WTC11 (cell line): ENCODE data around the gene SLIT3. TPM values are rescaled to one million over a fixed set of nuclear protein-coding genes. Genes with fewer than 3 reads are reported as not detected.

Experiments used
- ATAC-seq: fragments of 200-7000 bp; cut with Tn5 transposase; 2 replicates; pipeline ENCODE4 v1.10.0; 2021; ENCODE audit warnings: mild to moderate bottlenecking, moderate library complexity
- CTCF ChIA-PET: fragments of 300-600 bp; sonication (Branson Sonifier 250); formaldehyde crosslinking; loops from one replicate; lab custom pipeline; 2021; ENCODE audit warnings: antibody characterized with exemption; lab: Charles Lee
- POLR2A ChIA-PET: fragments of 350-600 bp; sonication (Branson Sonifier 250); formaldehyde crosslinking; loops from one replicate; lab custom pipeline; 2021; ENCODE audit warnings: antibody characterized with exemption; lab: Charles Lee
- DNase-seq: peaks from one replicate; pipeline ENCODE4 v3.0.0; 2021; ENCODE audit warnings: low spot score
- H3K27ac Mint-ChIP-seq: 2 replicates; pipeline ENCODE4 v1.8.0; 2021; ENCODE audit warnings: mixed read lengths
- H3K27me3 Mint-ChIP-seq: 2 replicates; pipeline ENCODE4 v1.8.0; 2021; ENCODE audit warnings: low read depth, mild to moderate bottlenecking, moderate library complexity, mixed read lengths
- H3K36me3 Mint-ChIP-seq: 2 replicates; pipeline ENCODE4 v1.8.0; 2021; ENCODE audit warnings: mixed read lengths
- H3K4me1 Mint-ChIP-seq: 2 replicates; pipeline ENCODE4 v1.8.0; 2022; ENCODE audit warnings: mixed read lengths
- H3K4me3 Mint-ChIP-seq: 2 replicates; pipeline ENCODE4 v1.8.0; 2021; ENCODE audit warnings: mild to moderate bottlenecking, moderate library complexity, mixed read lengths
- H3K9me3 Mint-ChIP-seq: 2 replicates; pipeline ENCODE4 v1.8.0; 2021; ENCODE audit warnings: mixed read lengths
- AR ChIP-seq: fragments of 250-450 bp; sonication (Bioruptor Pico); IDR thresholded peaks from 2 replicates; pipeline ENCODE4 v1.9.0; 2021; ENCODE audit warnings: mild to moderate bottlenecking
- ATF1 ChIP-seq: sonication (generic); formaldehyde crosslinking; IDR thresholded peaks from 2 replicates; pipeline ENCODE4 v1.8.1; 2023; ENCODE audit warnings: mild to moderate bottlenecking, moderate library complexity, missing genetic modification reagents
- ATF3 ChIP-seq: sonication (generic); formaldehyde crosslinking; conservative IDR thresholded peaks from 2 replicates; pipeline ENCODE4 v1.8.1; 2022; ENCODE audit warnings: mild to moderate bottlenecking, missing genetic modification reagents
- CDX4 ChIP-seq: fragments of 250-450 bp; sonication (Bioruptor Pico); IDR thresholded peaks from 2 replicates; pipeline ENCODE4 v1.9.0; 2021; ENCODE audit warnings: moderate library complexity, mild to moderate bottlenecking, inconsistent platforms, borderline replicate concordance
- E2F5 ChIP-seq: sonication (generic); formaldehyde crosslinking; IDR thresholded peaks from 2 replicates; pipeline ENCODE4 v1.8.1; 2022; ENCODE audit warnings: mild to moderate bottlenecking, moderate library complexity, missing genetic modification reagents
- ELF4 ChIP-seq: sonication (generic); formaldehyde crosslinking; IDR thresholded peaks from 2 replicates; pipeline ENCODE4 v1.8.1; 2022; ENCODE audit warnings: low read depth, mild to moderate bottlenecking, moderate library complexity, missing genetic modification reagents
- EMX1 ChIP-seq: fragments of 250-450 bp; sonication (Bioruptor Pico); IDR thresholded peaks from 2 replicates; pipeline ENCODE4 v1.8.0; 2021; ENCODE audit warnings: mild to moderate bottlenecking
- ERG ChIP-seq: fragments of 250-450 bp; sonication (Bioruptor Pico); IDR thresholded peaks from 2 replicates; pipeline ENCODE4 v1.8.0; 2021; ENCODE audit warnings: mild to moderate bottlenecking
- ETV6 ChIP-seq: sonication (generic); formaldehyde crosslinking; IDR thresholded peaks from 2 replicates; pipeline ENCODE4 v1.8.1; 2022; ENCODE audit warnings: mild to moderate bottlenecking, missing genetic modification reagents
- FOXP1 ChIP-seq: sonication (generic); formaldehyde crosslinking; IDR thresholded peaks from 2 replicates; pipeline ENCODE4 v1.8.0; 2022; ENCODE audit warnings: missing genetic modification reagents, mild to moderate bottlenecking, moderate library complexity, borderline replicate concordance
- GRHL2 ChIP-seq: fragments of 250-450 bp; sonication (Bioruptor Pico); IDR thresholded peaks from 2 replicates; pipeline ENCODE4 v1.8.0; 2022; ENCODE audit warnings: mild to moderate bottlenecking, moderate library complexity; ENCODE audit not compliant: insufficient replicate concordance, severe bottlenecking
- IRF2 ChIP-seq: sonication (generic); formaldehyde crosslinking; IDR thresholded peaks from 2 replicates; pipeline ENCODE4 v1.8.0; 2022; ENCODE audit warnings: low read depth, missing genetic modification reagents, borderline replicate concordance
- JUN ChIP-seq: sonication (generic); formaldehyde crosslinking; IDR thresholded peaks from 2 replicates; pipeline ENCODE4 v1.8.0; 2023; ENCODE audit warnings: mild to moderate bottlenecking, missing genetic modification reagents
- KAT7 ChIP-seq: sonication (generic); formaldehyde crosslinking; IDR thresholded peaks from 2 replicates; pipeline ENCODE4 v1.8.1; 2023; ENCODE audit warnings: missing genetic modification reagents, mild to moderate bottlenecking, borderline replicate concordance
- NFE2L1 ChIP-seq: sonication (generic); formaldehyde crosslinking; IDR thresholded peaks from 2 replicates; pipeline ENCODE4 v1.8.1; 2023; ENCODE audit warnings: missing genetic modification reagents
- NR3C1 ChIP-seq: sonication (generic); formaldehyde crosslinking; conservative IDR thresholded peaks from 2 replicates; pipeline ENCODE4 v1.8.1; 2023; ENCODE audit warnings: low read depth, mild to moderate bottlenecking, missing genetic modification reagents
- ZNF138 ChIP-seq: sonication (generic); formaldehyde crosslinking; conservative IDR thresholded peaks from 2 replicates; pipeline ENCODE4 v1.8.1; 2022; ENCODE audit warnings: mild to moderate bottlenecking, moderate library complexity, missing genetic modification reagents
- ZNF317 ChIP-seq: sonication (generic); formaldehyde crosslinking; IDR thresholded peaks from 2 replicates; pipeline ENCODE4 v1.8.1; 2023; ENCODE audit warnings: low read depth, mild to moderate bottlenecking, moderate library complexity, missing genetic modification reagents, borderline replicate concordance
- ZNF396 ChIP-seq: fragments of 250-450 bp; sonication (Bioruptor Pico); IDR thresholded peaks from 2 replicates; pipeline ENCODE4 v1.8.0; 2021; ENCODE audit warnings: mild to moderate bottlenecking, moderate library complexity, borderline replicate concordance
- ZNF671 ChIP-seq: fragments of 250-450 bp; sonication (Bioruptor Pico); IDR thresholded peaks from 2 replicates; pipeline ENCODE4 v1.8.0; 2021; ENCODE audit warnings: mild to moderate bottlenecking
- total RNA-seq: library from RNA; stranded (reverse); gene quantifications from 3 replicates; pipeline ENCODE4 v1.2.3, GENCODE V29; 2021
- TF ChIP-seq, protein P1 (sequence below): sonication (generic); formaldehyde crosslinking; IDR thresholded peaks from 2 replicates; pipeline ENCODE4 v1.8.0; 2023; ENCODE audit warnings: missing genetic modification reagents
- TF ChIP-seq, protein P2 (sequence below): fragments of 250-450 bp; sonication (Bioruptor Pico); IDR thresholded peaks from 2 replicates; pipeline ENCODE4 v1.9.0; 2021; ENCODE audit warnings: mild to moderate bottlenecking
- TF ChIP-seq, protein P3 (sequence below): sonication (generic); formaldehyde crosslinking; IDR thresholded peaks from 2 replicates; pipeline ENCODE4 v1.8.1; 2022; ENCODE audit warnings: low read depth, mild to moderate bottlenecking, moderate library complexity, missing genetic modification reagents, borderline replicate concordance

The SLIT3 gene
- total RNA-seq, 1 experiment from 2014 or later, result 1.9 TPM

- ChIA-PET POLR2A (no interaction called here), CTCF (no interaction called here)
- Mint-ChIP-seq H3K27ac (no peak overlapping the region), H3K27me3 (peaks cover 2% of the 10 kb centered on the region; the same call in 1 of the 2 replicates), H3K36me3 (no peaks in the 10 kb centered on the region), H3K9me3 (no peaks in the 10 kb centered on the region), H3K4me3 (no peak overlapping the region), H3K4me1 (no peaks in the 10 kb centered on the region)
- TF ChIP-seq, protein P1, sequence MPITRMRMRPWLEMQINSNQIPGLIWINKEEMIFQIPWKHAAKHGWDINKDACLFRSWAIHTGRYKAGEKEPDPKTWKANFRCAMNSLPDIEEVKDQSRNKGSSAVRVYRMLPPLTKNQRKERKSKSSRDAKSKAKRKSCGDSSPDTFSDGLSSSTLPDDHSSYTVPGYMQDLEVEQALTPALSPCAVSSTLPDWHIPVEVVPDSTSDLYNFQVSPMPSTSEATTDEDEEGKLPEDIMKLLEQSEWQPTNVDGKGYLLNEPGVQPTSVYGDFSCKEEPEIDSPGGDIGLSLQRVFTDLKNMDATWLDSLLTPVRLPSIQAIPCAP, result no peak
- TF ChIP-seq ZNF317 (CRISPR knock-in tag) (no peak), ETV6 (CRISPR knock-in tag) (no peak), E2F5 (CRISPR knock-in tag) (no peak), FOXP1 (no peak), IRF2 (CRISPR knock-in tag) (no peak), GRHL2 (CRISPR knock-in tag) (no peak), AR (CRISPR knock-in tag) (no peak), ELF4 (CRISPR knock-in tag) (no peak), ATF1 (CRISPR knock-in tag) (no peak), ZNF396 (no peak), ATF3 (CRISPR knock-in tag) (no peak), KAT7 (CRISPR knock-in tag) (no peak), ERG (CRISPR knock-in tag) (no peak), ZNF138 (CRISPR knock-in tag) (no peak)
- TF ChIP-seq, protein P2, sequence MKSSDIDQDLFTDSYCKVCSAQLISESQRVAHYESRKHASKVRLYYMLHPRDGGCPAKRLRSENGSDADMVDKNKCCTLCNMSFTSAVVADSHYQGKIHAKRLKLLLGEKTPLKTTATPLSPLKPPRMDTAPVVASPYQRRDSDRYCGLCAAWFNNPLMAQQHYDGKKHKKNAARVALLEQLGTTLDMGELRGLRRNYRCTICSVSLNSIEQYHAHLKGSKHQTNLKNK (CRISPR knock-in tag), result no peak
- TF ChIP-seq, protein P3, sequence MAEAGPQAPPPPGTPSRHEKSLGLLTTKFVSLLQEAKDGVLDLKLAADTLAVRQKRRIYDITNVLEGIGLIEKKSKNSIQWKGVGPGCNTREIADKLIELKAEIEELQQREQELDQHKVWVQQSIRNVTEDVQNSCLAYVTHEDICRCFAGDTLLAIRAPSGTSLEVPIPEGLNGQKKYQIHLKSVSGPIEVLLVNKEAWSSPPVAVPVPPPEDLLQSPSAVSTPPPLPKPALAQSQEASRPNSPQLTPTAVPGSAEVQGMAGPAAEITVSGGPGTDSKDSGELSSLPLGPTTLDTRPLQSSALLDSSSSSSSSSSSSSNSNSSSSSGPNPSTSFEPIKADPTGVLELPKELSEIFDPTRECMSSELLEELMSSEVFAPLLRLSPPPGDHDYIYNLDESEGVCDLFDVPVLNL, result no peak
- DNase-seq (no peak), ATAC-seq (no peak)
Observed at GRCh38 chr5:168809218-168809617, 491.7 kb downstream of the SLIT3 start.

GRCh38 chr5:168808051-168808616, 492.8 kb downstream of the SLIT3 start:
- ChIA-PET CTCF (interaction anchor here (1.3 kb wide), 1 partner anchor 60 kb away, joined by 3 read pairs; no protein-coding TSS in a partner anchor), POLR2A (no interaction called here)
- TF ChIP-seq ZNF671 (CRISPR knock-in tag) (no peak), FOXP1 (no peak), NR3C1 (CRISPR knock-in tag) (no peak), CDX4 (CRISPR knock-in tag) (no peak), NFE2L1 (no peak), JUN (no peak), EMX1 (CRISPR knock-in tag) (no peak), ATF3 (CRISPR knock-in tag) (no peak), AR (CRISPR knock-in tag) (no peak)

More at GRCh38 chr5:168808051-168808616, 492.8 kb downstream of the SLIT3 start:
- H3K27ac Mint-ChIP-seq, result no peak overlapping the region
- H3K4me3 Mint-ChIP-seq, result no peak overlapping the region
- no peaks in the 10 kb centered on the region for H3K4me1 Mint-ChIP-seq
- no peaks in the 10 kb centered on the region for H3K36me3 Mint-ChIP-seq
- no peaks in the 10 kb centered on the region for H3K9me3 Mint-ChIP-seq
- no peak for DNase-seq
- H3K27me3 Mint-ChIP-seq, result peaks cover 2% of the 10 kb centered on the region; the same call in 1 of the 2 replicates
- no peak for ATAC-seq
